K562 (cell line): Measurements from ENCODE around the gene STX19. TPM values are rescaled to one million over a fixed set of nuclear protein-coding genes. Genes with fewer than 3 reads are reported as not detected.

ENCODE experiments used
- CC2D1A ChIP-seq: fragments of 450-650 bp; IDR thresholded peaks from 2 replicates; pipeline ENCODE4 v1.6.1; 2017; ENCODE audit warnings: mild to moderate bottlenecking
- CHD2 ChIP-seq: IDR thresholded peaks from 2 replicates; pipeline ENCODE4 v1.6.1; 2011; ENCODE audit warnings: low read depth, low read length
- GTF3C2 ChIP-seq: IDR thresholded peaks from 3 replicates; pipeline ENCODE4 v1.6.1; 2011; ENCODE audit warnings: borderline replicate concordance, mild to moderate bottlenecking, moderate library complexity; ENCODE audit not compliant: insufficient read length; ENCODE audit errors: extremely low read depth
- HNRNPLL ChIP-seq: fragments of 200-400 bp; formaldehyde crosslinking; IDR thresholded peaks from 2 replicates; pipeline ENCODE4 v1.6.1; 2017; ENCODE audit warnings: low read length, low read depth, mild to moderate bottlenecking; ENCODE audit not compliant: poor library complexity, severe bottlenecking
- PHB2 ChIP-seq: fragments of 450-650 bp; IDR thresholded peaks from 2 replicates; pipeline ENCODE4 v1.6.1; 2017; ENCODE audit warnings: low read depth
- SRSF7 ChIP-seq: fragments of 200-400 bp; formaldehyde crosslinking; optimal IDR thresholded peaks from 2 replicates; pipeline ENCODE3; 2017; ENCODE audit warnings: mild to moderate bottlenecking, low read depth, low read length
- XRCC5 ChIP-seq: fragments of 200-400 bp; formaldehyde crosslinking; IDR thresholded peaks from 2 replicates; pipeline ENCODE4 v1.6.1; 2017; ENCODE audit warnings: low read depth, mild to moderate bottlenecking, low read length
- ZNF212 ChIP-seq: fragments of 450-650 bp; formaldehyde crosslinking; IDR thresholded peaks from 2 replicates; pipeline ENCODE4 v1.4.0; 2020; ENCODE audit warnings: mild to moderate bottlenecking
- ZNF766 ChIP-seq: fragments of 200-800 bp; sonication (Bioruptor generic); conservative IDR thresholded peaks from 2 replicates; pipeline ENCODE4 v1.6.1; 2016; ENCODE audit warnings: missing genetic modification characterization, missing compliant biosample characterization
- polyA plus RNA-seq, 8 experiments: library from polyadenylated mRNA; depleted of rRNA in 4 of 8; stranded (reverse) in 5 of 8; unstranded in 3 of 8; fragments of >200 nt; fragmentation: Nextera tagmentation in 2 of 8; fragmentation: Illumina TruSeq in 1 of 8; extraction: Ambion mirVana in 2 of 8; extraction: Trizol in 1 of 8; gene quantifications; 2 replicates each; pipeline versions ENCODE4 v1.2.1 to v1.2.3, GENCODE V29; 2011 to 2014; ENCODE audit warnings: inconsistent platforms in 1 of 8, missing spikeins in 1 of 8
- total RNA-seq, 7 experiments: library from RNA; depleted of rRNA in 6 of 7; stranded (reverse); fragments of >200 nt in 6 of 7; fragmentation: Illumina TruSeq in 2 of 7; extraction: Trizol in 2 of 7; gene quantifications; 2 replicates each; pipeline versions ENCODE4 v1.2.1 to v1.2.3, GENCODE V29; 2011 to 2021; ENCODE audit warnings: low replicate concordance in 1 of 7
- TF ChIP-seq, protein P1 (sequence below): fragments of 450-650 bp; IDR thresholded peaks from 2 replicates; pipeline ENCODE4 v1.6.1; 2016; ENCODE audit warnings: low read depth

STX19 gene
- total and polyA plus RNA-seq, 9 of the 15 experiments (the other 6 are each of a cell fraction or from before 2014, with no cell fraction given): 0.04 TPM; not detected in 8

DNA sequence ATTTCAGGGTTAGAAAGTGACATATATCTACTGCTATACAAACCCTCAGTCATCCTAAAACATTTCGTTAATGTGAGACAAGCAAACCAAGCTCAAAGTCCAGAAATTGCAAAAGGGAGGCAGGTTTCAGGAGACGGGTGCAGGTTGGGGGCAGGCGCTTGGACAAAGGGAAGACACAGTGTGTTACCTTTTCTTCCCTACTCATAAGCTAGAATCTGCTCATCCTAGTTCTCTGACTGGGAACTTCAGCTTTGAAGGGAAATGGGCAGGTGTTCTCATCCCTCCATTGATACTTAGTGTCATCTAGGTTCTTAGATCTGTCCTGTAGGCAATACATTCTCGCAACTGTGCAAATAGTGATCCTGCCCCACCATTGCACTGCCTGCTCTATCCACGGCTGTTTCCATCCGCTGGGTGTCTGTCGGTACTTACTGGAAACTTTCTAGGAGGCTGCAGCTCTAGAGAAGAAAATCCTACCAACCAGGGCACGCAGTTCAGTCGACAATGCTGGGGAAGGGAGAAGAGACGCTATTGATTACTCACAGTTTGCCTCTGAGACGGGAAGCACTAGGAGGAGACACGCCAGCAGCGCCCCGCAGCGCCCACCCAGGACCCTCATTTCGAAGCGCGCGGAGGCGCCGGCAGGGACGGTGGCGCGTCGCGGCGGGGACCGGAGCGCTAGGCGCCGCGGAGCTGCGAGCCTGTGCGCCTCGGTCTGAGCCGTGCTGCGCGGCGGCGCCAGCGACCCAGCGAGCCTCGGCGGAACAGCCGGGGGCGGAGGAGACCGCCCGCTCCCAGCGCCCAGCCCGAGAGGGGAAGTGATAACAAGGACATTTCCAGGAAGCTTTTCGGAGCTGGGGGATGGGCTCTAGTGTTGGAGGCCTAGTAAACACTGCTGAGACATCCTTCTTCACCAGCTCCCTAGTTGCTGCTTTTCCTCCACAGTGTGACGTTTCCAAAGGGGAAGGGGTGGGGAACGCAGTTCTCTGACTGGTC is 55.0 kb downstream of the STX19 start, which contains the start of gene PROS1 (continued):
- TF ChIP-seq GTF3C2 (no peak), XRCC5 (no peak), ZNF212 (CRISPR knock-in tag) (no peak), PHB2 (no peak), SRSF7 (no peak), ZNF766 (CRISPR knock-in tag) (no peak), CC2D1A (no peak), HNRNPLL (peak; percentile 84), CHD2 (peak; percentile 52; the same call in 1 of the 2 replicates)
- TF ChIP-seq, protein P1, sequence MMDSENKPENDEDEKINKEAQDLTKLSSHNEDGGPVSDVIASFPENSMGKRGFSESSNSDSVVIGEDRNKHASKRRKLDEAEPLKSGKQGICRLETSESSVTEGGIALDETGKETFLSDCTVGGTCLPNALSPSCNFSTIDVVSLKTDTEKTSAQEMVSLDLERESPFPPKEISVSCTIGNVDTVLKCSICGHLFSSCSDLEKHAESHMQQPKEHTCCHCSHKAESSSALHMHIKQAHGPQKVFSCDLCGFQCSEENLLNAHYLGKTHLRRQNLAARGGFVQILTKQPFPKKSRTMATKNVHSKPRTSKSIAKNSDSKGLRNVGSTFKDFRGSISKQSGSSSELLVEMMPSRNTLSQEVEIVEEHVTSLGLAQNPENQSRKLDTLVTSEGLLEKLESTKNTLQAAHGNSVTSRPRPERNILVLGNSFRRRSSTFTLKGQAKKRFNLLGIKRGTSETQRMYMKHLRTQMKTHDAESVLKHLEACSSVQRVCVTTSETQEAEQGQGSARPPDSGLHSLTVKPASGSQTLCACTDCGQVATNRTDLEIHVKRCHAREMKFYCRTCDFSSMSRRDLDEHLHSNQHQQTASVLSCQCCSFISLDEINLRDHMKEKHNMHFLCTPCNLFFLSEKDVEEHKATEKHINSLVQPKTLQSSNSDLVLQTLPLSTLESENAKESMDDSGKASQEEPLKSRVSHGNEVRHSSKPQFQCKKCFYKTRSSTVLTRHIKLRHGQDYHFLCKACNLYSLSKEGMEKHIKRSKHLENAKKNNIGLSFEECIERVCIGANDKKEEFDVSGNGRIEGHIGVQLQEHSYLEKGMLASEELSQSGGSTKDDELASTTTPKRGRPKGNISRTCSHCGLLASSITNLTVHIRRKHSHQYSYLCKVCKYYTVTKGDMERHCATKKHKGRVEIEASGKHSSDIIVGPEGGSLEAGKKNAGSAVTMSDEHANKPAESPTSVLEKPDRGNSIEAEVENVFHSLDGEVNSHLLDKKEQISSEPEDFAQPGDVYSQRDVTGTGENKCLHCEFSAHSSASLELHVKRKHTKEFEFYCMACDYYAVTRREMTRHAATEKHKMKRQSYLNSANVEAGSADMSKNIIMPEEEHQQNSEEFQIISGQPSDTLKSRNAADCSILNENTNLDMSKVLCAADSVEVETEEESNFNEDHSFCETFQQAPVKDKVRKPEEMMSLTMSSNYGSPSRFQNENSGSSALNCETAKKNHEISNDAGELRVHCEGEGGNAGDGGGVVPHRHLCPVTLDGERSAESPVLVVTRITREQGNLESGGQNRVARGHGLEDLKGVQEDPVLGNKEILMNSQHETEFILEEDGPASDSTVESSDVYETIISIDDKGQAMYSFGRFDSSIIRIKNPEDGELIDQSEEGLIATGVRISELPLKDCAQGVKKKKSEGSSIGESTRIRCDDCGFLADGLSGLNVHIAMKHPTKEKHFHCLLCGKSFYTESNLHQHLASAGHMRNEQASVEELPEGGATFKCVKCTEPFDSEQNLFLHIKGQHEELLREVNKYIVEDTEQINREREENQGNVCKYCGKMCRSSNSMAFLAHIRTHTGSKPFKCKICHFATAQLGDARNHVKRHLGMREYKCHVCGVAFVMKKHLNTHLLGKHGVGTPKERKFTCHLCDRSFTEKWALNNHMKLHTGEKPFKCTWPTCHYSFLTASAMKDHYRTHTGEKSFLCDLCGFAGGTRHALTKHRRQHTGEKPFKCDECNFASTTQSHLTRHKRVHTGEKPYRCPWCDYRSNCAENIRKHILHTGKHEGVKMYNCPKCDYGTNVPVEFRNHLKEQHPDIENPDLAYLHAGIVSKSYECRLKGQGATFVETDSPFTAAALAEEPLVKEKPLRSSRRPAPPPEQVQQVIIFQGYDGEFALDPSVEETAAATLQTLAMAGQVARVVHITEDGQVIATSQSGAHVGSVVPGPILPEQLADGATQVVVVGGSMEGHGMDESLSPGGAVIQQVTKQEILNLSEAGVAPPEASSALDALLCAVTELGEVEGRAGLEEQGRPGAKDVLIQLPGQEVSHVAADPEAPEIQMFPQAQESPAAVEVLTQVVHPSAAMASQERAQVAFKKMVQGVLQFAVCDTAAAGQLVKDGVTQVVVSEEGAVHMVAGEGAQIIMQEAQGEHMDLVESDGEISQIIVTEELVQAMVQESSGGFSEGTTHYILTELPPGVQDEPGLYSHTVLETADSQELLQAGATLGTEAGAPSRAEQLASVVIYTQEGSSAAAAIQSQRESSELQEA: no peak
